Measurements from ENCODE around the gene TLE2.

DNA sequence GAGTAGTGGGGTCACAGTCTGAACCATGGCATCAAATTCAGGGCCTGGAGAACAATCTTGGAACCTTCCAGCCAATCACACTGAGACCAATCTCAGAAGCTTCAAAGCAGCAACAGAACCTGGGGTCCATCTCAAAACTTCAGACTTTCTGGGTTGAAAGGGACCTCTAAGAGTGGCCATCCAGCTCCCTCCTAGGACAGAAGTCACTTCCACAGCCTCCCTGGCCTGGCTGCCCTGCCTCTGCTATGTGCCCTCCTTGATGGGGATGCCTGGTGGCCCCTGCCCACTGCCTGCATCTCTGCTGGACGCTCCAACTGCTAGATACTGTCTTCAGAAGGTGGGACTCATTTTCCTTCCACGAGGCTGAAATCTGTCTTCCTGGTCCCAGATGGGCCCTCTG, 1.8 kb downstream of the TLE2 start:
- TF ChIP-seq, protein P1, sequence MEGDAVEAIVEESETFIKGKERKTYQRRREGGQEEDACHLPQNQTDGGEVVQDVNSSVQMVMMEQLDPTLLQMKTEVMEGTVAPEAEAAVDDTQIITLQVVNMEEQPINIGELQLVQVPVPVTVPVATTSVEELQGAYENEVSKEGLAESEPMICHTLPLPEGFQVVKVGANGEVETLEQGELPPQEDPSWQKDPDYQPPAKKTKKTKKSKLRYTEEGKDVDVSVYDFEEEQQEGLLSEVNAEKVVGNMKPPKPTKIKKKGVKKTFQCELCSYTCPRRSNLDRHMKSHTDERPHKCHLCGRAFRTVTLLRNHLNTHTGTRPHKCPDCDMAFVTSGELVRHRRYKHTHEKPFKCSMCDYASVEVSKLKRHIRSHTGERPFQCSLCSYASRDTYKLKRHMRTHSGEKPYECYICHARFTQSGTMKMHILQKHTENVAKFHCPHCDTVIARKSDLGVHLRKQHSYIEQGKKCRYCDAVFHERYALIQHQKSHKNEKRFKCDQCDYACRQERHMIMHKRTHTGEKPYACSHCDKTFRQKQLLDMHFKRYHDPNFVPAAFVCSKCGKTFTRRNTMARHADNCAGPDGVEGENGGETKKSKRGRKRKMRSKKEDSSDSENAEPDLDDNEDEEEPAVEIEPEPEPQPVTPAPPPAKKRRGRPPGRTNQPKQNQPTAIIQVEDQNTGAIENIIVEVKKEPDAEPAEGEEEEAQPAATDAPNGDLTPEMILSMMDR (IDR thresholded peaks at IDR 0.05), result no peak
- TF ChIP-seq POLR2A (IDR thresholded peaks at IDR 0.05), result no peak
- no peak for TF ChIP-seq POLR2AphosphoS5 (IDR thresholded peaks at IDR 0.05)
- no peak for TF ChIP-seq EP300 (IDR thresholded peaks at IDR 0.05; ENCODE audit: low read depth)

All from transverse colon (tissue), 4 donors.